ENCODE measurements around the gene ZBTB7C.

ZBTB7C gene

GRCh38 chr18:48323151-48323550 is 86.0 kb downstream of the ZBTB7C start:
- Histone ChIP-seq H3K4me2 (ENCODE audit: low read depth, low read length, poor library complexity, severe bottlenecking) (no peak overlapping the region), H3K4me3 (ENCODE audit: insufficient read depth, low read length, poor library complexity, severe bottlenecking) (no peak overlapping the region), H3K36me3 (ENCODE audit: low read length) (no peaks in the 10 kb centered on the region), H3K27me3 (ENCODE audit: low read length) (no peaks in the 10 kb centered on the region), H3K79me2 (ENCODE audit: insufficient read depth, low read length) (no peaks in the 10 kb centered on the region), H3F3A (ENCODE audit: insufficient read depth) (no peaks in the 10 kb centered on the region), H3K9me3 (ENCODE audit: insufficient read depth, low read length) (no peaks in the 10 kb centered on the region), H3K27ac (ENCODE audit: low read depth, low read length) (no peak overlapping the region), H3K9me2 (replicated peaks; ENCODE audit: insufficient read depth, low read length) (no peaks in the 10 kb centered on the region), H4K20me1 (ENCODE audit: low read depth, low read length) (no peaks in the 10 kb centered on the region), H2AFZ (ENCODE audit: low read depth, low read length, severe bottlenecking) (no peak overlapping the region), H3K9ac (ENCODE audit: low read length) (no peak overlapping the region)
- TF ChIP-seq CTCF (IDR thresholded peaks at IDR 0.05; ENCODE audit: insufficient read depth, low read length, poor library complexity, severe bottlenecking) (no peak), EZH2phosphoT487 (conservative IDR thresholded peaks at IDR 0.05; ENCODE audit: low read length) (no peak)

DNA sequence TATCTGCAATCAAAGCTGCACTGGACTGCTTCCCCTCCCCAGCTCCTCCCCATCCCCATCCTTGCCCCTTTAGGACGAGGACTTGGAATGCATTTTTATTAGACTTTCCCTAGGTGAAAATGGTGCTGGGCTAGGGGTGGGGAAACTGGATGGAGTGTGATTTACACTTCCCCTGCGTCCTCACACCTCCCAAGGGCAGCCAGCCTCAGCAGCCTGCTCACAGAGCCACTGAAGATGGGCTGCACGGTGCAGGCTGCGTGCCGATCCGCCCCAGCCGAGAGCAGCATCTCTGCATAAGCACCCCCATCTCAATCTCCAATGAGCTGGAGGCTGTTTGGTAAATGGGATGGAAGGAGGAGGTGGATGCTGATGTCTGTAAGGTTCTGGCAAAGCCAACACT is 87.6 kb downstream of the ZBTB7C start:
- Histone ChIP-seq H3K36me3 (ENCODE audit: low read length) (no peaks in the 10 kb centered on the region), H3K27me3 (ENCODE audit: low read length) (no peaks in the 10 kb centered on the region), H3K79me2 (ENCODE audit: insufficient read depth, low read length) (no peaks in the 10 kb centered on the region), H3K9me3 (ENCODE audit: insufficient read depth, low read length) (no peaks in the 10 kb centered on the region), H3K9ac (ENCODE audit: low read length) (no peak overlapping the region), H2AFZ (ENCODE audit: low read depth, low read length, severe bottlenecking) (no peak overlapping the region), H3K4me3 (ENCODE audit: insufficient read depth, low read length, poor library complexity, severe bottlenecking) (no peak overlapping the region), H3K9me2 (replicated peaks; ENCODE audit: insufficient read depth, low read length) (no peaks in the 10 kb centered on the region), H3F3A (ENCODE audit: insufficient read depth) (no peaks in the 10 kb centered on the region), H3K4me2 (ENCODE audit: low read depth, low read length, poor library complexity, severe bottlenecking) (no peak overlapping the region), H3K27ac (ENCODE audit: low read depth, low read length) (no peak overlapping the region), H4K20me1 (ENCODE audit: low read depth, low read length) (no peaks in the 10 kb centered on the region)
- TF ChIP-seq EZH2phosphoT487 (conservative IDR thresholded peaks at IDR 0.05; ENCODE audit: low read length) (no peak), CTCF (IDR thresholded peaks at IDR 0.05; ENCODE audit: insufficient read depth, low read length, poor library complexity, severe bottlenecking) (no peak)

GRCh38 chr18:48321121-48321520 is 88.1 kb downstream of the ZBTB7C start:
- Histone ChIP-seq H3K36me3 (ENCODE audit: low read length) (no peaks in the 10 kb centered on the region), H3K9me2 (replicated peaks; ENCODE audit: insufficient read depth, low read length) (no peaks in the 10 kb centered on the region), H2AFZ (ENCODE audit: low read depth, low read length, severe bottlenecking) (no peak overlapping the region), H3K4me2 (ENCODE audit: low read depth, low read length, poor library complexity, severe bottlenecking) (no peak overlapping the region), H3F3A (ENCODE audit: insufficient read depth) (no peaks in the 10 kb centered on the region), H4K20me1 (ENCODE audit: low read depth, low read length) (no peaks in the 10 kb centered on the region), H3K27ac (ENCODE audit: low read depth, low read length) (no peak overlapping the region), H3K9me3 (ENCODE audit: insufficient read depth, low read length) (no peaks in the 10 kb centered on the region), H3K27me3 (ENCODE audit: low read length) (no peaks in the 10 kb centered on the region), H3K79me2 (ENCODE audit: insufficient read depth, low read length) (no peaks in the 10 kb centered on the region), H3K9ac (ENCODE audit: low read length) (no peak overlapping the region), H3K4me3 (ENCODE audit: insufficient read depth, low read length, poor library complexity, severe bottlenecking) (no peak overlapping the region)
- TF ChIP-seq CTCF (IDR thresholded peaks at IDR 0.05; ENCODE audit: insufficient read depth, low read length, poor library complexity, severe bottlenecking) (no peak), EZH2phosphoT487 (conservative IDR thresholded peaks at IDR 0.05; ENCODE audit: low read length) (no peak)

GRCh38 chr18:48320639-48320945 is 88.6 kb downstream of the ZBTB7C start:
- H3K4me2 ChIP-seq (ENCODE audit: low read depth, low read length, poor library complexity, severe bottlenecking): no peak overlapping the region
- H3K9me3 ChIP-seq (ENCODE audit: insufficient read depth, low read length): no peaks in the 10 kb centered on the region
- H3K27me3 ChIP-seq (ENCODE audit: low read length): no peaks in the 10 kb centered on the region
- no peaks in the 10 kb centered on the region for H3K9me2 ChIP-seq (replicated peaks; ENCODE audit: insufficient read depth, low read length)
- no peaks in the 10 kb centered on the region for H3F3A ChIP-seq (ENCODE audit: insufficient read depth)
- H3K79me2 ChIP-seq (ENCODE audit: insufficient read depth, low read length): no peaks in the 10 kb centered on the region
- H3K27ac ChIP-seq (ENCODE audit: low read depth, low read length): no peak overlapping the region
- H2AFZ ChIP-seq (ENCODE audit: low read depth, low read length, severe bottlenecking): no peak overlapping the region
- TF ChIP-seq EZH2phosphoT487 (conservative IDR thresholded peaks at IDR 0.05; ENCODE audit: low read length): no peak
- TF ChIP-seq CTCF (IDR thresholded peaks at IDR 0.05; ENCODE audit: insufficient read depth, low read length, poor library complexity, severe bottlenecking): no peak
- no peak overlapping the region for H3K4me3 ChIP-seq (ENCODE audit: insufficient read depth, low read length, poor library complexity, severe bottlenecking)
- H3K36me3 ChIP-seq (ENCODE audit: low read length): no peaks in the 10 kb centered on the region
- H4K20me1 ChIP-seq (ENCODE audit: low read depth, low read length): no peaks in the 10 kb centered on the region
- H3K9ac ChIP-seq (ENCODE audit: low read length): no peak overlapping the region

Data from SU-DHL-6 (cell line).